Tibial artery (tissue), 4 donors: ENCODE results near the gene ZNF469.

Experiments used
- DNase-seq, 2 donors: peaks; one replicate each; pipeline ENCODE4 v3.0.0-alpha.2; 2019
- H3K27ac ChIP-seq, 2 donors: fragments of 200-600 bp; sonication (generic) in 1 of 2; 1 replicate in 1 of 2; 2 replicates in 1 of 2; pipeline ENCODE4 v1.5.1; 2018 to 2019; ENCODE audit warnings: mild to moderate bottlenecking in 1 of 2
- H3K27me3 ChIP-seq, 2 donors: fragments of 200-600 bp; sonication (generic) in 1 of 2; one replicate each; pipeline versions ENCODE4 v1.5.1 to v1.6.0; 2016 to 2019
- H3K36me3 ChIP-seq, 3 donors: fragments of 200-600 bp; sonication (generic) in 2 of 3; one replicate each; pipeline ENCODE4 v1.5.1; 2016 to 2019; ENCODE audit warnings: mild to moderate bottlenecking in 2 of 3
- H3K4me1 ChIP-seq, 4 donors: fragments of 200-600 bp; sonication (generic) in 2 of 4; 1 replicate in 3 of 4; 2 replicates in 1 of 4; pipeline ENCODE4 v1.5.1; 2016 to 2019
- H3K4me3 ChIP-seq, 2 donors: fragments of 200-600 bp; sonication (generic) in 1 of 2; 1 replicate in 1 of 2; 2 replicates in 1 of 2; pipeline ENCODE4 v1.5.1; 2018 to 2019; ENCODE audit warnings: mild to moderate bottlenecking in 2 of 2
- H3K9me3 ChIP-seq, 3 donors: fragments of 200-600 bp; sonication (generic) in 1 of 3; one replicate each; pipeline ENCODE4 v1.5.1; 2016 to 2019
- CTCF ChIP-seq, 2 experiments: fragments of 200-600 bp in 1 of 2; fragments of 450-650 bp in 1 of 2; IDR thresholded peaks; one replicate each; pipeline ENCODE4 v1.5.1; 2017 to 2019; ENCODE audit warnings: antibody characterized with exemption in 2 of 2, mild to moderate bottlenecking in 1 of 2, moderate library complexity in 1 of 2
- intact Hi-C: fragments of 100-400 bp; cut with DNase I; formaldehyde crosslinking; loops from one replicate; pipeline ENCODE4 v1.15.0; 2023; ENCODE audit warnings: low total_unique reads

Gene ZNF469

GRCh38 chr16:88394426-88394825 lies 11.7 kb downstream of the ZNF469 start:
- no peaks in the 10 kb centered on the region for H3K36me3 ChIP-seq
- no peak for TF ChIP-seq CTCF (IDR thresholded peaks at IDR 0.05)
- H3K27ac ChIP-seq: no peak overlapping the region
- no peaks in the 10 kb centered on the region for H3K27me3 ChIP-seq
- H3K9me3 ChIP-seq: no peaks in the 10 kb centered on the region
- intact Hi-C loops: no loop called here
- no peak overlapping the region for H3K4me3 ChIP-seq
- no peak for DNase-seq
- H3K4me1 ChIP-seq: peaks cover 0 to 20% (median 14%) of the 10 kb centered on the region in 4 donors

DNA sequence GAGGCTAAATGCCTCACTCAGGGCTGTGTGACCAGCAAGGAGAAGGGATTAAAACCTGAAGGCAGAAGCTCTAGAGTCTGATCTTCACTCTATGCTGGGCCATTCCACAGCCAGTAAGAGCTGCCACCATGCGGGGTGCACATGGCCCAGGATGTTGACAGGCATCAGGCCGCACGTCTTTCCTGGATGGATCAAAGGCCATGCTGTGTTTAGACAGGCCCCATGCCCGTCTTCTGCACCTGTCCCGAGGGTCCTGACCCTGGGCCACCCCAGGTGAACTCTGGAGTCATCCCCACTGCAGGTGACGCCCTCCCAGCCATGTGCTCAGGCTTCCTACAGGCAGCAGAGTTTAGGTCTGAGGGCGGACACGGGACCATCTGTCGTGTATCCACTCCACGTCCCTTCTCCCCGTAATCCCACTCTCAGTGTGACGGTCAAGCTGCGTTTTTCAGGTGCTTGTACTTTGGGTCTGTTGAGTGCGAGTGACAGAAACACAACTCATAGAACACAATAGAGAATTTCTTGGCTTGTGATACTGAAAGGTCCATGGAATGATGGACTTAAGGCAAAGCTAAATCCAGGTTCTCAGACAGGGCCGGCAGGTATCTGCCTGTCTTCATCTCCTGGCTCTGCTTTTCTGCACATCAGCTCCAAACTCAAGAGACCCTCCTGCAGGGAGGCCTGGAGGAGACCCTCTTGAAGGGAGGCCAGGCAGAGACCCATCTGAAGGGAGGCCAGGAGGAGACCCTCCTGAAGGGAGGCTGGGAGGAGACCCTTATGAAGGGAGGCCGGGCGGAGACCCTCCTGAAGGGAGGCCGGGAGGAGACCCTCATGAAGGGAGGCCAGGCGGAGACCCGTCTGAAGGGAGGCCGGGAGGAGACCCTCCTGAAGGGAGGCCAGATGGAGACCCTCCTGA lies 13.2 kb downstream of the ZNF469 start:
- no peaks in the 10 kb centered on the region for H3K9me3 ChIP-seq
- no peak overlapping the region for H3K4me3 ChIP-seq
- no peak for TF ChIP-seq CTCF (IDR thresholded peaks at IDR 0.05)
- no peak for DNase-seq
- intact Hi-C loops: no loop called here
- H3K36me3 ChIP-seq: no peaks in the 10 kb centered on the region
- no peaks in the 10 kb centered on the region for H3K27me3 ChIP-seq
- H3K27ac ChIP-seq: no peak overlapping the region
- H3K4me1 ChIP-seq: peaks cover 0 to 19% (median 13%) of the 10 kb centered on the region in 4 donors

GRCh38 chr16:88398170-88398873 lies 15.6 kb downstream of the ZNF469 start:
- Histone ChIP-seq H3K27me3 (no peaks in the 10 kb centered on the region), H3K4me1 (peaks cover 0 to 5% (median 3%) of the 10 kb centered on the region in 4 donors), H3K4me3 (no peak overlapping the region), H3K9me3 (no peaks in the 10 kb centered on the region), H3K27ac (no peak overlapping the region), H3K36me3 (no peaks in the 10 kb centered on the region)
- intact Hi-C loops: no loop called here
- TF ChIP-seq CTCF (IDR thresholded peaks at IDR 0.05): no peak
- DNase-seq: no peak

DNA sequence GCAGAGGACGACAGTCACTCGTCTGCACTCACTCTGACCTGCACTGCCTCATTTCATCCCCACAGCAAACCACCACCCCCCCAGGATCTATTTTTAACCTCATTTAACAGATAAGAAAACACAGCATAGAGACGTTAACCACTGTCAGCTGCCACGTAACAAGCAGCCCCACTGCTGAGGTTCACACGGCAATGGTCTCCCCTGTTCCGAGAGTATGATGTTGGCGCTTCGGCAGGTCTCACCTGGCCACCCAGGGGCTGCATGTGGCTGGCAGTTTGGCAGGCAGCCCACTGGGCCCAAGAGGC lies 16.1 kb downstream of the ZNF469 start:
- DNase-seq: no peak
- Histone ChIP-seq H3K27ac (no peak overlapping the region), H3K36me3 (no peaks in the 10 kb centered on the region), H3K9me3 (no peaks in the 10 kb centered on the region), H3K4me1 (no peaks in the 10 kb centered on the region), H3K27me3 (no peaks in the 10 kb centered on the region), H3K4me3 (no peak overlapping the region)
- no peak for TF ChIP-seq CTCF (IDR thresholded peaks at IDR 0.05)
- intact Hi-C loops: no loop called here

- H3K27me3 ChIP-seq: no peaks in the 10 kb centered on the region
- intact Hi-C loops: no loop called here
Observed at GRCh38 chr16:88400186-88400585, 17.4 kb downstream of the ZNF469 start.

More at GRCh38 chr16:88400186-88400585, 17.4 kb downstream of the ZNF469 start:
- no peak for TF ChIP-seq CTCF (IDR thresholded peaks at IDR 0.05)
- H3K4me1 ChIP-seq: peaks cover 0 to 3% (median 1%) of the 10 kb centered on the region in 4 donors
- H3K9me3 ChIP-seq: no peaks in the 10 kb centered on the region
- no peak overlapping the region for H3K4me3 ChIP-seq
- no peaks in the 10 kb centered on the region for H3K36me3 ChIP-seq
- DNase-seq: no peak
- H3K27ac ChIP-seq: no peak overlapping the region
